ENCODE results near the gene LEMD2.

LEMD2 gene

GRCh38 chr6:33732817-33733708 is 55.9 kb downstream of the LEMD2 start:
- peak; percentile 15 for DNase-seq

DNA sequence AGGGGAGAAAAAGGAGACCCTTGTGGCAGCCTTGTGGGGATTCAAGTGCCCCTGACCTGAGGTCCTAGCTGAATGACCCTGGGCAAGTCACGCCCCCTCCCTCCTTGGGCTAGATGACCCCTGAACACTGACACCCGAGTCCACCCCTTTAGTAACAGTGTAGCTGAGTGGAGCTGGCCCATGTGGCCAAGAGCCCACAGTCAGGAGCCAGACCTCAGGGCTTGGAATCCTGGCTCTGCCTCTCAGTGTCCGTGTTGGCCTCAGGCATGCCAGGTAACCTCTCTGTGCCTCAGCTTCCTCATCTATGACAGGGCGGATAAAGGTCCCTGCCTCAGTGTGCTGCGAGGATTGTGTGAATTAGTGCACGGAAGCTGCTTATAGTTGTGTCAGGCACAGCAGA is 56.5 kb downstream of the LEMD2 start:
- DNase-seq = no peak

DNA sequence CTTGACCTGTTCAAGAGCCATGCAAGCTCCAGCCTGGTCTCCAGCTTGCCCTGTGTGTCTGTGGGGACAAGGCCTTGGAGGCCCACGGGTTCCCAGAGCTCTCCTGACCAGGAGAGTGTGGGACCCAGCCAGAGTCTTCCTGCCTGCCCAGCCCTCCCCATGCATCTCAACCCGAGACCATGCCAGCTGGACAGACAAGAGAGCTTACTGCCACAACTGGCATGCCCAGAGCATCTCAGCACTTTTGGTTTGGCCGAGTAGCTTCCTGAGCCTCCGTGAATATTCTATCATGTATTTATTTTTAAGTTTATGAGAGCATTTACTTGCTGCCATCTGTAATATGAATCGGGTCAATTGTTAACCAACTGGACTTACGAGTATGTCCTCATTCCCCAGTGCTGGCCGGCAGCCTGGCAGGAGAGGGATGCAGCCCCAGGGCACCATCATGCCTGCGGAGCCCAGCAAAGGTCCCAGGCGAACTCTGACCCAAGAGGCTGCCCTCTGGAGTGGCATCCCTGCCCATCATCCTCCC is 57.1 kb downstream of the LEMD2 start:
- DNase-seq = no peak

- DNase-seq = no peak
These were observed 57.9 kb downstream of the LEMD2 start for GRCh38 chr6:33731035-33731434.

GRCh38 chr6:33730611-33731010 is 58.3 kb downstream of the LEMD2 start:
- DNase-seq = no peak

GRCh38 chr6:33729059-33729458 is 59.9 kb downstream of the LEMD2 start:
- DNase-seq = no peak

DNA sequence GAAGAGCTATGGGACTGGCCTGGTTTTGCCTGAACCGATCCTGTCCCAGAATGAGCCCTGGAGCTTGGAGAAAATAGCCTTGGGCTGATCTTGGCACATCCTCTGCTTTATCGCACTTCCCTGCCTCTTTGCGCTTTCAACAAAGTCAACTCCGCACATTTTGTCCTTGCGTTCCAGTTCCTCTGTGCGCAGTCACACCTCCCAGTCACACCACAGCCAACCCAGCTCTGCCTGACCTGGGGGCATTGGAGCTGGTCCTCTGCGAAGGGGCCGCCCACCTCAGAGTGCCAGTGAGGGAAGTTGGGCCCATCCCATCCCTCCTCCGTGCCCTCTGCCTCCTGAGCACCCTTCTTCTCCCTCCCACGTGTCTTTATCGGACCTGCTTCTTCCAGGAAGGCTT is 60.5 kb downstream of the LEMD2 start:
- DNase-seq = no peak

- no peak for DNase-seq
These were observed 61.0 kb downstream of the LEMD2 start for GRCh38 chr6:33727932-33728331.

DNA sequence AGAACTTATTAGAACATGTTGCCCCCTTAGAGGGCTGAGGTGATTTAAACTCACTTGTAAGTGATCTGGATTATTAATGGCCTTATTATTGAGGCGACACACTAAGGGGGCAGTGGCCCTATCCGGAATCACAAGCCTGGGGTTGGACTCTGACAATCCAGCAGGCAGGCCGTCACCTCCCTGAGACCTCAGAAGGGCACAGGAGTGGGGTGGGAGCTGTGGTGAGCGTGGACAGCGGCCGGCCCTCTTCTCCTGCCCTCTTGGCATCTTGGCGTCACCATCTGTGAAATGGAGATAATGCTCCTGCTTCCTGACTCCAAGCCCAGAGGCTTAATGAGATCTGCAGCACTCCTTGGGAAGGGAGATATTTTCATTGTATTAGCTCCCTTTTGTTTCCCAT is 61.8 kb downstream of the LEMD2 start:
- DNase-seq = no peak

- DNase-seq = no peak
These were observed 62.2 kb downstream of the LEMD2 start for GRCh38 chr6:33726696-33727095.

- no peak for DNase-seq
These were observed 62.8 kb downstream of the LEMD2 start for GRCh38 chr6:33725891-33726673.

GRCh38 chr6:33725222-33725621 is 63.7 kb downstream of the LEMD2 start:
- no peak for DNase-seq

DNA sequence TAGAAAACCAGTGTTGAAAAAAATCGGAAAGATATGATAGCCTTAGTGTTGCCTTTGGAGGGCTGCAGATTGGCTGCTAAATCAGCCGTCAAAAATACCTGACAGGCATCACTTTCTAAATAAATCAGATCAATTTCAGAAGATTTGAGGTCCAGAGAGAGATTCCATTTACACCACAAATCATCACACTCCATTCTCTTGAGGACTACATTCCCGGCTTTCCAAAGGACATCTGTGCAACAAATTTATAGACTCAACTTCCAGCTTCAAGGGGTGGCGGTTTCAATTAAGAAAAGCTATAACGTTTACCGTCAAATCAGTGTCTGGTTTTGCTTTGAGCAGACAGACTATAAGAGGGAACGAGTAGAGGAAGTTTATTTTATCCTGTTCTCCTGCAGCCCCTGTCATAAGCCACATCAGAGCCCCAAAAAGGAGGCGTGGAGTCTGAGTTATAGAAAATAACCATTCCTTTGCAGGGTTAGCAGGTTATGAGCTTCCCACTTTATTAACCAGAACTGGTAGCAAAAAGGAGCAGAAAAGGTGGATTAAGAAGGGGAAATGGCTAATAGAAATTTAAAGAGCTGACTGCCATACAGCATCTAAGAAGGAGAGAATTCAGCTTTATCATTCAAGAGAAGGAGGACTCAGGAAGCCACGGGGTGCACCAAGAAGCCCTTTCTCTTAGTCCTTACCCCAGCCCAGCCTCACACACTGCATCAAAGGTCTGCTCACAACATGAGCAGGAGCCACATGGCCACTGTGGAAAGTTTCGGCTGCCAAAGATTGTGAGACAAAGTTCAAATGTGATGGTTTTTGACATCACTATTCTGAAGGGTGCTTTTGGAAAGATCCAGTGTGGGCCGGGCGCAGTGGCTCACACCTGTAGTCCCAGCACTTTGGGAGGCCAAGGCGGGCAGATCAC is 64.6 kb downstream of the LEMD2 start:
- DNase-seq = no peak

- DNase-seq = no peak
These were observed 65.4 kb downstream of the LEMD2 start for GRCh38 chr6:33723371-33724085.

- DNase-seq = no peak
These were observed 66.8 kb downstream of the LEMD2 start for GRCh38 chr6:33722103-33722623.

- no peak for DNase-seq
These were observed 67.4 kb downstream of the LEMD2 start for GRCh38 chr6:33721508-33721907.
